ENCODE data around the gene ZNF197. TPM values are rescaled to one million over a fixed set of nuclear protein-coding genes. Genes with fewer than 3 reads are reported as not detected.

Gene ZNF197
- total and polyA plus RNA-seq, 2 experiments from 2014 or later, result 5.6 to 18.9 TPM

DNA sequence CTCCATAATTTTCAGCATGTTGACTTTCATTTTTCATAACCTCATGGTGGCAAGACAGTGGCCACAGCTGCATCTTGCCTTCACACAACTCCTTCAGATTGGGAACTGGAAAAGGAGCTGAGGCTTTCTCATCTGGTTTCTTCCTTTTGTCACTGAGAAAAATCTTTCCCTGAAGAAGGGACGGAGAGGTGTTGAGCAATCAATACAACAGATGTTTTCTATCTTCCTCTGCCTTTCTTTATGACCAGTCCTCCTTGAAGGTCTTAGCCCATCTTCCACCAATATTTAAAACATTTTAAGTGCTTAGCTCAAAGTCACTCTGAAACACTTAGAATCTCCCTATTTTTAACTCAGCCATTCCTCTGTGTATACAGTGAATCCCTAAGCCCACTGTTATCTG is 28.2 kb upstream of the ZNF197 start:
- Mint-ChIP-seq H3K4me3 (no peak overlapping the region), H3K36me3 (ENCODE audit: low read depth) (peaks cover 95% of the 10 kb centered on the region), H3K27ac (no peak overlapping the region), H3K9me3 (peaks cover 61% of the 10 kb centered on the region), H3K4me1 (no peaks in the 10 kb centered on the region), H3K27me3 (ENCODE audit: insufficient read depth, low read depth, poor library complexity) (no peaks in the 10 kb centered on the region)
- Histone ChIP-seq H3K27ac (ENCODE audit: low read depth) (no peak overlapping the region), H3F3A (replicated peaks; ENCODE audit: low read depth) (no peaks in the 10 kb centered on the region), H3K36me3 (ENCODE audit: insufficient read depth) (peaks cover 35% of the 10 kb centered on the region), H3K79me2 (replicated peaks; ENCODE audit: insufficient read depth) (no peaks in the 10 kb centered on the region), H4K20me1 (replicated peaks; ENCODE audit: insufficient read depth) (no peaks in the 10 kb centered on the region), H3K27me3 (ENCODE audit: insufficient read depth) (no peaks in the 10 kb centered on the region), H3K9me2 (ENCODE audit: insufficient read depth) (no peaks in the 10 kb centered on the region), H3K4me3 (no peak overlapping the region), H3K4me2 (no peak overlapping the region), H2AFZ (no peak overlapping the region), H3K4me1 (ENCODE audit: insufficient read depth) (no peaks in the 10 kb centered on the region)
- DNase-seq (ENCODE audit: low spot score) (no peak), ATAC-seq (no peak)
- TF ChIP-seq, protein P1, sequence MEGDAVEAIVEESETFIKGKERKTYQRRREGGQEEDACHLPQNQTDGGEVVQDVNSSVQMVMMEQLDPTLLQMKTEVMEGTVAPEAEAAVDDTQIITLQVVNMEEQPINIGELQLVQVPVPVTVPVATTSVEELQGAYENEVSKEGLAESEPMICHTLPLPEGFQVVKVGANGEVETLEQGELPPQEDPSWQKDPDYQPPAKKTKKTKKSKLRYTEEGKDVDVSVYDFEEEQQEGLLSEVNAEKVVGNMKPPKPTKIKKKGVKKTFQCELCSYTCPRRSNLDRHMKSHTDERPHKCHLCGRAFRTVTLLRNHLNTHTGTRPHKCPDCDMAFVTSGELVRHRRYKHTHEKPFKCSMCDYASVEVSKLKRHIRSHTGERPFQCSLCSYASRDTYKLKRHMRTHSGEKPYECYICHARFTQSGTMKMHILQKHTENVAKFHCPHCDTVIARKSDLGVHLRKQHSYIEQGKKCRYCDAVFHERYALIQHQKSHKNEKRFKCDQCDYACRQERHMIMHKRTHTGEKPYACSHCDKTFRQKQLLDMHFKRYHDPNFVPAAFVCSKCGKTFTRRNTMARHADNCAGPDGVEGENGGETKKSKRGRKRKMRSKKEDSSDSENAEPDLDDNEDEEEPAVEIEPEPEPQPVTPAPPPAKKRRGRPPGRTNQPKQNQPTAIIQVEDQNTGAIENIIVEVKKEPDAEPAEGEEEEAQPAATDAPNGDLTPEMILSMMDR (conservative IDR thresholded peaks at IDR 0.05; ENCODE audit: low read depth in 2 of 2), result no peak
- TF ChIP-seq EZH2phosphoT487 (IDR thresholded peaks at IDR 0.05; ENCODE audit: unreplicated experiment) (no peak), ZNF331 (CRISPR knock-in tag; IDR thresholded peaks at IDR 0.05; ENCODE audit: low read depth) (no peak), STAT1 (IDR thresholded peaks at IDR 0.05; ENCODE audit: unreplicated experiment) (no peak), CREB1 (CRISPR knock-in tag; IDR thresholded peaks at IDR 0.05; ENCODE audit: low read depth) (no peak), JUNB (IDR thresholded peaks at IDR 0.05; ENCODE audit: unreplicated experiment) (no peak), EZH2 (IDR thresholded peaks at IDR 0.05; ENCODE audit: low read depth, unreplicated experiment) (no peak), ZNF114 (CRISPR knock-in tag; IDR thresholded peaks at IDR 0.05) (no peak)
- TF ChIP-seq, protein P2, sequence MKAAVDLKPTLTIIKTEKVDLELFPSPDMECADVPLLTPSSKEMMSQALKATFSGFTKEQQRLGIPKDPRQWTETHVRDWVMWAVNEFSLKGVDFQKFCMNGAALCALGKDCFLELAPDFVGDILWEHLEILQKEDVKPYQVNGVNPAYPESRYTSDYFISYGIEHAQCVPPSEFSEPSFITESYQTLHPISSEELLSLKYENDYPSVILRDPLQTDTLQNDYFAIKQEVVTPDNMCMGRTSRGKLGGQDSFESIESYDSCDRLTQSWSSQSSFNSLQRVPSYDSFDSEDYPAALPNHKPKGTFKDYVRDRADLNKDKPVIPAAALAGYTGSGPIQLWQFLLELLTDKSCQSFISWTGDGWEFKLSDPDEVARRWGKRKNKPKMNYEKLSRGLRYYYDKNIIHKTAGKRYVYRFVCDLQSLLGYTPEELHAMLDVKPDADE (IDR thresholded peaks at IDR 0.05), result no peak
- TF ChIP-seq, protein P3, sequence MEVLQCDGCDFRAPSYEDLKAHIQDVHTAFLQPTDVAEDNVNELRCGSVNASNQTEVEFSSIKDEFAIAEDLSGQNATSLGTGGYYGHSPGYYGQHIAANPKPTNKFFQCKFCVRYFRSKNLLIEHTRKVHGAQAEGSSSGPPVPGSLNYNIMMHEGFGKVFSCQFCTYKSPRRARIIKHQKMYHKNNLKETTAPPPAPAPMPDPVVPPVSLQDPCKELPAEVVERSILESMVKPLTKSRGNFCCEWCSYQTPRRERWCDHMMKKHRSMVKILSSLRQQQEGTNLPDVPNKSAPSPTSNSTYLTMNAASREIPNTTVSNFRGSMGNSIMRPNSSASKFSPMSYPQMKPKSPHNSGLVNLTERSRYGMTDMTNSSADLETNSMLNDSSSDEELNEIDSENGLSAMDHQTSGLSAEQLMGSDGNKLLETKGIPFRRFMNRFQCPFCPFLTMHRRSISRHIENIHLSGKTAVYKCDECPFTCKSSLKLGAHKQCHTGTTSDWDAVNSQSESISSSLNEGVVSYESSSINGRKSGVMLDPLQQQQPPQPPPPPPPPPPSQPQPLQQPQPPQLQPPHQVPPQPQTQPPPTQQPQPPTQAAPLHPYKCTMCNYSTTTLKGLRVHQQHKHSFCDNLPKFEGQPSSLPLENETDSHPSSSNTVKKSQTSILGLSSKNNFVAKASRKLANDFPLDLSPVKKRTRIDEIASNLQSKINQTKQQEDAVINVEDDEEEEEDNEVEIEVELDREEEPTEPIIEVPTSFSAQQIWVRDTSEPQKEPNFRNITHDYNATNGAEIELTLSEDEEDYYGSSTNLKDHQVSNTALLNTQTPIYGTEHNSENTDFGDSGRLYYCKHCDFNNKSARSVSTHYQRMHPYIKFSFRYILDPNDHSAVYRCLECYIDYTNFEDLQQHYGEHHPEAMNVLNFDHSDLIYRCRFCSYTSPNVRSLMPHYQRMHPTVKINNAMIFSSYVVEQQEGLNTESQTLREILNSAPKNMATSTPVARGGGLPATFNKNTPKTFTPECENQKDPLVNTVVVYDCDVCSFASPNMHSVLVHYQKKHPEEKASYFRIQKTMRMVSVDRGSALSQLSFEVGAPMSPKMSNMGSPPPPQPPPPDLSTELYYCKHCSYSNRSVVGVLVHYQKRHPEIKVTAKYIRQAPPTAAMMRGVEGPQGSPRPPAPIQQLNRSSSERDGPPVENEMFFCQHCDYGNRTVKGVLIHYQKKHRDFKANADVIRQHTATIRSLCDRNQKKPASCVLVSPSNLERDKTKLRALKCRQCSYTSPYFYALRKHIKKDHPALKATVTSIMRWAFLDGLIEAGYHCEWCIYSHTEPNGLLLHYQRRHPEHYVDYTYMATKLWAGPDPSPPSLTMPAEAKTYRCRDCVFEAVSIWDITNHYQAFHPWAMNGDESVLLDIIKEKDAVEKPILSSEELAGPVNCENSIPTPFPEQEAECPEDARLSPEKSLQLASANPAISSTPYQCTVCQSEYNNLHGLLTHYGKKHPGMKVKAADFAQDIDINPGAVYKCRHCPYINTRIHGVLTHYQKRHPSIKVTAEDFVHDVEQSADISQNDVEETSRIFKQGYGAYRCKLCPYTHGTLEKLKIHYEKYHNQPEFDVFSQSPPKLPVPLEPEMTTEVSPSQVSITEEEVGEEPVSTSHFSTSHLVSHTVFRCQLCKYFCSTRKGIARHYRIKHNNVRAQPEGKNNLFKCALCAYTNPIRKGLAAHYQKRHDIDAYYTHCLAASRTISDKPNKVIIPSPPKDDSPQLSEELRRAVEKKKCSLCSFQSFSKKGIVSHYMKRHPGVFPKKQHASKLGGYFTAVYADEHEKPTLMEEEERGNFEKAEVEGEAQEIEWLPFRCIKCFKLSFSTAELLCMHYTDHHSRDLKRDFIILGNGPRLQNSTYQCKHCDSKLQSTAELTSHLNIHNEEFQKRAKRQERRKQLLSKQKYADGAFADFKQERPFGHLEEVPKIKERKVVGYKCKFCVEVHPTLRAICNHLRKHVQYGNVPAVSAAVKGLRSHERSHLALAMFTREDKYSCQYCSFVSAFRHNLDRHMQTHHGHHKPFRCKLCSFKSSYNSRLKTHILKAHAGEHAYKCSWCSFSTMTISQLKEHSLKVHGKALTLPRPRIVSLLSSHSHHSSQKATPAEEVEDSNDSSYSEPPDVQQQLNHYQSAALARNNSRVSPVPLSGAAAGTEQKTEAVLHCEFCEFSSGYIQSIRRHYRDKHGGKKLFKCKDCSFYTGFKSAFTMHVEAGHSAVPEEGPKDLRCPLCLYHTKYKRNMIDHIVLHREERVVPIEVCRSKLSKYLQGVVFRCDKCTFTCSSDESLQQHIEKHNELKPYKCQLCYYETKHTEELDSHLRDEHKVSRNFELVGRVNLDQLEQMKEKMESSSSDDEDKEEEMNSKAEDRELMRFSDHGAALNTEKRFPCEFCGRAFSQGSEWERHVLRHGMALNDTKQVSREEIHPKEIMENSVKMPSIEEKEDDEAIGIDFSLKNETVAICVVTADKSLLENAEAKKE (CRISPR knock-in tag; IDR thresholded peaks at IDR 0.05), result no peak
- TF ChIP-seq, protein P4, sequence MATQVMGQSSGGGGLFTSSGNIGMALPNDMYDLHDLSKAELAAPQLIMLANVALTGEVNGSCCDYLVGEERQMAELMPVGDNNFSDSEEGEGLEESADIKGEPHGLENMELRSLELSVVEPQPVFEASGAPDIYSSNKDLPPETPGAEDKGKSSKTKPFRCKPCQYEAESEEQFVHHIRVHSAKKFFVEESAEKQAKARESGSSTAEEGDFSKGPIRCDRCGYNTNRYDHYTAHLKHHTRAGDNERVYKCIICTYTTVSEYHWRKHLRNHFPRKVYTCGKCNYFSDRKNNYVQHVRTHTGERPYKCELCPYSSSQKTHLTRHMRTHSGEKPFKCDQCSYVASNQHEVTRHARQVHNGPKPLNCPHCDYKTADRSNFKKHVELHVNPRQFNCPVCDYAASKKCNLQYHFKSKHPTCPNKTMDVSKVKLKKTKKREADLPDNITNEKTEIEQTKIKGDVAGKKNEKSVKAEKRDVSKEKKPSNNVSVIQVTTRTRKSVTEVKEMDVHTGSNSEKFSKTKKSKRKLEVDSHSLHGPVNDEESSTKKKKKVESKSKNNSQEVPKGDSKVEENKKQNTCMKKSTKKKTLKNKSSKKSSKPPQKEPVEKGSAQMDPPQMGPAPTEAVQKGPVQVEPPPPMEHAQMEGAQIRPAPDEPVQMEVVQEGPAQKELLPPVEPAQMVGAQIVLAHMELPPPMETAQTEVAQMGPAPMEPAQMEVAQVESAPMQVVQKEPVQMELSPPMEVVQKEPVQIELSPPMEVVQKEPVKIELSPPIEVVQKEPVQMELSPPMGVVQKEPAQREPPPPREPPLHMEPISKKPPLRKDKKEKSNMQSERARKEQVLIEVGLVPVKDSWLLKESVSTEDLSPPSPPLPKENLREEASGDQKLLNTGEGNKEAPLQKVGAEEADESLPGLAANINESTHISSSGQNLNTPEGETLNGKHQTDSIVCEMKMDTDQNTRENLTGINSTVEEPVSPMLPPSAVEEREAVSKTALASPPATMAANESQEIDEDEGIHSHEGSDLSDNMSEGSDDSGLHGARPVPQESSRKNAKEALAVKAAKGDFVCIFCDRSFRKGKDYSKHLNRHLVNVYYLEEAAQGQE (IDR thresholded peaks at IDR 0.05; ENCODE audit: unreplicated experiment), result no peak

Measured in GM23338 (cell line).